Effector memory CD4-positive, alpha-beta T cell (primary cell): ENCODE results near the gene ROR2.
"Not testable (repeated sequence)": the region's sequence is repeated elsewhere in the genome, so short reads cannot be mapped to it uniquely, and the experiment has no call there.

Source experiments
- DNase-seq, 3 donors: peaks; one replicate each; pipeline ENCODE4 v3.0.0-alpha.2; 2020
- H3K27ac ChIP-seq: 2 replicates; pipeline ENCODE4 v1.7.0; 2013; ENCODE audit warnings: mild to moderate bottlenecking, low read length, moderate library complexity; ENCODE audit not compliant: insufficient read depth, poor library complexity, severe bottlenecking
- H3K27me3 ChIP-seq: replicated peaks from 2 replicates; pipeline ENCODE4 v1.7.0; 2013; ENCODE audit warnings: mild to moderate bottlenecking, low read length; ENCODE audit not compliant: insufficient read depth, control insufficient read depth, poor library complexity, severe bottlenecking
- H3K36me3 ChIP-seq: 2 replicates; pipeline ENCODE4 v1.7.0; 2013; ENCODE audit warnings: mild to moderate bottlenecking, low read length, moderate library complexity; ENCODE audit not compliant: control insufficient read depth, insufficient read depth
- H3K4me1 ChIP-seq: 2 replicates; pipeline ENCODE4 v1.7.0; 2013; ENCODE audit warnings: low read length, mild to moderate bottlenecking; ENCODE audit not compliant: control insufficient read depth, insufficient read depth, poor library complexity, severe bottlenecking
- H3K4me3 ChIP-seq: 2 replicates; pipeline ENCODE4 v1.7.0; 2013; ENCODE audit warnings: low read length, low read depth, mild to moderate bottlenecking; ENCODE audit not compliant: insufficient read depth, poor library complexity, severe bottlenecking
- H3K9me3 ChIP-seq: 2 replicates; pipeline ENCODE4 v1.7.0; 2013; ENCODE audit warnings: mild to moderate bottlenecking, low read length, moderate library complexity; ENCODE audit not compliant: control insufficient read depth

The ROR2 gene

DNA sequence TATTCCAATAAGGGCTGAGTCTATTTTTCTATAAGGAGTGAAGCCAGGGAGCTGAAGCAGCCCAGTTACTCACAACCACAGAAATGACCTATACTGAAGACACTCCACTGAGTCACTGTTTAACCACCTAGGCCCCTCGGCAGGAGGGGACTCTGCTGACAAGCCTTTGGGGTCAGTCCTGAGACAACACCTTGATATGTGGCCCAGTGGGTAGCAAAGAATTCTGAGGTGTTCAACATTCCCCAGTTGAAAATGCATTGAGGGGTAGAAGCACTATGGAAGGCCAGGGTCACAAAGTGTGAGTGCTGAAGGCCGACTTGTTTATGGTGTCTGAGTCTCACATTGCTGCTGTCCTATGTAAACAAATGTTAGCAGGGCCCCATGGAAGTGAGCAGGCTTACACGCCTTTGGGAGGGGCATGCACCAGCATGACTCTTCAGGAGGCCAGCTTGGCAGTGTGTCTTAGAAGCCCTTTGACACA, 413.8 kb downstream of the ROR2 start:
- no peaks in the 10 kb centered on the region for H3K4me1 ChIP-seq
- no peaks in the 10 kb centered on the region for H3K27me3 ChIP-seq
- H3K4me3 ChIP-seq: no peak overlapping the region
- no peak for DNase-seq
- no peak overlapping the region for H3K27ac ChIP-seq
- H3K9me3 ChIP-seq: no peaks in the 10 kb centered on the region
- H3K36me3 ChIP-seq: no peaks in the 10 kb centered on the region

DNA sequence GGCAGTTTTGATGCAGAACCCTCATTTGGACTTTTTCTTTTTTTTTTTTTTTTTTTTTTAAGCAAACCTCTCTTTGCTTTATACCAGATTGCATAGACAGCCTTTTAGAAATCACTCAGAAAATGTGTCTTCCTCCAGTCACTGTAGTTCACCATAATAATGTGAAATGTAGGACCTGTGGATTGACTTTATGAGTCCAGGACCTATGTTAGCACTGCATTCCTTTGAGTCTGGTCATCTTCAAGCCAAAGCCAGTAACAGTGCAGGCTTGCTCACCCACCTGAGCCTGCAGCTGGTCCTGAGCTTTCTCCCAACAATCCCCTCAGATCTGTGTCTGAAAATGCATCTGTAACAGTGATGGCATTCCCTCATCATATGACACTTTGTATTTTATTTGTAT, 415.7 kb downstream of the ROR2 start:
- Histone ChIP-seq H3K4me1 (no peaks in the 10 kb centered on the region), H3K4me3 (no peak overlapping the region), H3K27me3 (no peaks in the 10 kb centered on the region), H3K27ac (no peak overlapping the region), H3K36me3 (no peaks in the 10 kb centered on the region), H3K9me3 (no peaks in the 10 kb centered on the region)
- DNase-seq: no peak

DNA sequence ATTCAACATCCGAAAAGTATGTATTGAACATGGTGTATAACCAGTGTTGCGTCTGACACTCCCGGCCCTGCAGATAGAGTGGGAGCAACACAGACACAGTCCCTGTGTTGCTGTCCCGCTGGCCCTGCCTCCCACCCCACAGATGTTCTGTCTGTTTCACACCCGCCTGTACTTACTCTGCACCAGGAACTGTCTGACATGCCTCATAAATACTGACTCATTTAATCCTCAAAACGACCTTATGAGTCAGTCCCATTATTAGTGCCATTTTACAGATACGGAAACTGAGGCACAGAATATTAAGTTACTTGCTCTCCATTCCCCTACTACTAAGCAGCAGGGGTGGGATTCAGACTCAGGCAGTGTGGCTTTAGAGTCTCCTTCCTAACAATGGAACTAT, 416.6 kb downstream of the ROR2 start:
- Histone ChIP-seq H3K4me1 (no peaks in the 10 kb centered on the region), H3K9me3 (no peaks in the 10 kb centered on the region), H3K27me3 (no peaks in the 10 kb centered on the region), H3K27ac (no peak overlapping the region), H3K4me3 (no peak overlapping the region), H3K36me3 (no peaks in the 10 kb centered on the region)
- DNase-seq: no peak

DNA sequence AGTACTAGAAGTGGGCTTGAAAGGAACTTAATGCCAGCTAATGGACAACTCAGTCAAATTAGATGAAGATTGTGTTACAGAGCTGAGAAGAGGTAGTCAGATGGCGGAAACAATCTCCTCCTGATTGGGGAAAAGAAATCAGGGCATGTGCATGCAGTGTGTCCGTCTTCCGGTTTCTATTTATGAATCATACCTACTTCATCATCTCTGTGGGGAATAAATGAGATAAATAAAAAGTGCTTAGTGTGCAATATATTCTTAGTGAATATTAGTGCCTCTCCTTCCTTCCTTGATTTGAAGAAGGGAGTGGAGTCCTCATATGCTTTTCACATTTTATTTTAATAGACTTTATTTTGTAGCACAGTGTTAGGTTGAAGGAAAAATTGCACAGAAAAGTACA, 417.7 kb downstream of the ROR2 start:
- no peak for DNase-seq
- no peaks in the 10 kb centered on the region for H3K27me3 ChIP-seq
- H3K4me1 ChIP-seq: no peaks in the 10 kb centered on the region
- no peaks in the 10 kb centered on the region for H3K36me3 ChIP-seq
- H3K9me3 ChIP-seq: no peaks in the 10 kb centered on the region
- H3K27ac ChIP-seq: no peak overlapping the region
- H3K4me3 ChIP-seq: no peak overlapping the region

DNA sequence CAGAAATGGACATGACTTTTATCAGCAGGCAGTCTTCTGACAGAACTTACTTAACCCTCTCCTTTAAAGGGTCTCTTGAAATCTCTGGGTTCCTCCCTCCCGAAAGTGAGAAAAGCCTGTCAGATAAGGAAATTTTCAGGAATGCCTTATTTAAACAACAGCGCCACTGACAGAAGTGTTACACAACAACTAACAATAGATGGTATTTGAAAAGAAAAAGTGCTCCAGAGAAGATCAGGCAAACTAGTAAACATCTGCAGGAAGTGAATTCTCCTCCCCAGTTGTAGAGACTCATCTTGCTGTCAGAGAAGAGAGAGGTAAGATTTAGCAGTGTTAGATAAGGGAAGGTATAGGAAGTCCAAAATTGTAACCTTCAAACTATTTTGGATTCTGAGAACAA, 419.2 kb downstream of the ROR2 start:
- H3K36me3 ChIP-seq: no peaks in the 10 kb centered on the region
- H3K9me3 ChIP-seq: no peaks in the 10 kb centered on the region
- H3K4me3 ChIP-seq: no peak overlapping the region
- H3K27ac ChIP-seq: no peak overlapping the region
- H3K4me1 ChIP-seq: no peaks in the 10 kb centered on the region
- DNase-seq: no peak
- no peaks in the 10 kb centered on the region for H3K27me3 ChIP-seq

DNA sequence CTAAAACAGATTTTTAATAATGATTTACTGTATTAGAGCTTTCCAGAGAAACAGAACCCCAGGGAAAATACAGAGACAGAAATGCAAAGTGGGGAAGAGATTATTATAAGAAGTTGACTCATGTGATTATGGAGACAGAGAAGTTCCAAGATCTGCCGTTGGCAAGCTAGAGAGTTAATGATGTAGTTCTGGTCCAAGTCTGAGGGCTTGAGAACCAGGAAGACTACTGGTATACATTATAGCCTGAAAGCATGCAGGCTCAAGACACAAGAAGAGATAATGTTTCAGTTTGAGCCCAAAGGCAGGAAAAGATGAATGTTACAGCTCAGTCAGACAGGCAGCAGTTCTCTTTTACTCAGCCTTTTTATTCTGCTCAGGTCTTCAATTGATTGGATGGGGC, 427.5 kb downstream of the ROR2 start:
- H3K4me3 ChIP-seq: no peak overlapping the region
- no peaks in the 10 kb centered on the region for H3K36me3 ChIP-seq
- no peak for DNase-seq
- no peak overlapping the region for H3K27ac ChIP-seq
- no peaks in the 10 kb centered on the region for H3K9me3 ChIP-seq
- no peaks in the 10 kb centered on the region for H3K4me1 ChIP-seq
- H3K27me3 ChIP-seq: no peaks in the 10 kb centered on the region

DNA sequence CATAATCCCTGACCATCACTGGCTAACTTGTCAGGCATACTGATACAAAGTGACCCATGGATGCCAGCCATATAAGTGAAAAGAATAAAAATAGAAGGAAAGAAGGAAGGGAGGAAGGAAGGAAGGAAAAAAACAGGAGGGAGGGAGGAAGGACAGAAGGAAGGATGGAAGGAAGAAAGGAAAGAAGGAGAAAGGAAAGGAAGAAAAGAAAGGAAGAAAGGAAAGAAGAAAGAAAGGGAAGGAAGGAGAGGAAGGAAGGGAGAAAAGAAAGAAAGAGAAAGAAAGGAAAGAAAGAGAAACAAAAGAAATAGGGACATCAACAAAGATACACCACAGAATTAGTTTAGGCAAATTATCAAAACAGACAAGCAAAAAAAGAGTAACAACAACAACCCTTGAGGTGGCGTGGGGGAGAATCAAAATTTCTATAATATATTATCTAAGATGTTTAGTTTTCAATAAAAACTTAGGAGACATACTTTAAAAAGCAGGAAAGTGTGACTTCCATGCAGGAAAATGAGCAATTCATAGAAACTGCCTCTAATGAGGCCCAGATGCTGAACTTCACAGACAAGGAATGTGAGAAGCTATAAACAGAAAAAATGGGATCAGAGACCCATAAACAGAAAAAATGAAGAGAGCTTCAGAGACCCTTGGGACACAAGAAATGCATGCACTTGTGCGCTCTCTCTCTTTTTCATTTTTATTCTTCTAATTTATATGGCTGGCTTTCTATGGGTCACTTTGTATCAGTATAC, 430.3 kb downstream of the ROR2 start:
- H3K4me3 ChIP-seq: no peak overlapping the region
- DNase-seq: no peak
- H3K27me3 ChIP-seq: no peaks in the 10 kb centered on the region
- H3K36me3 ChIP-seq: no peaks in the 10 kb centered on the region
- H3K27ac ChIP-seq: no peak overlapping the region
- H3K9me3 ChIP-seq: no peaks in the 10 kb centered on the region
- no peaks in the 10 kb centered on the region for H3K4me1 ChIP-seq

DNA sequence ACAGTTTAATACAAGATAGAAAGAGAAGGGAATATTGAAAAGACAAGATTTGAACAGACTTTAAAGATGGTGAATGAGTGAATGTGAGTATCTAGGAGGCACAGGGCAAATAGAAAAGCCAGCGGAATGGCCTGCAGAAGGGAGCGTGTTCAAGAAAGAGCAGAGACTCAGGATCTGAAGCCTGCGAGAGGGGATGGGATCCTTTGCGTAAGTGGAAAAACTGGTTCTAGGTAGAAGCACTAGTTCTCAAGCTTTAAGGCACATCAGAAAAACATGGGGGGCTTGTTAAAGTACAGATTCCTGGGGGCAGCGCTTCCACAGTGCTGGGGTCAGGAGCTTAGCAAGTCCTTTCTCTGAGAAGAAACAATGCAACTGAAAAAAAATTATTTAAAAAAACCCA, 431.6 kb downstream of the ROR2 start:
- Histone ChIP-seq H3K27me3 (no peaks in the 10 kb centered on the region), H3K4me1 (no peaks in the 10 kb centered on the region), H3K9me3 (no peaks in the 10 kb centered on the region), H3K4me3 (no peak overlapping the region), H3K36me3 (no peaks in the 10 kb centered on the region), H3K27ac (no peak overlapping the region)
- no peak for DNase-seq

DNA sequence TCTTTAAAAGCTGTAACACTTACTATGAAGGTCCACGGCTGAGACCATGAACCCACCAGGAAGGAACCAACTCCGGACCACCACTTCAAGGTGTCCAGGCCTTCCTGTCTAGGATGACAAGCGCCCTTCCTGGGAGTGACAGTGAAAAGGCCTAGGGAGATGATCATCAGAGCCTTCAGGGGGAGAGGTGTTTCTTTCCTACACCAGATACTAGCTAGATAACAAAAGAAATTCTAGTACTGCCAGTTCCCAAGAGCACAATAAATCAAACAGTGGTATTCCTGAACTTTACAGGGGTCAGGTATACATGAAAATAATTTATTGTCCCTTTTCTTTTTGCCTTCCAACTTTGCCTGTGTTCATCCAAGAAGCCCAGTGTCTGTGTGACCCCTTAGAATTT, 432.2 kb downstream of the ROR2 start:
- no peak for DNase-seq
- H3K27me3 ChIP-seq: no peaks in the 10 kb centered on the region
- no peak overlapping the region for H3K4me3 ChIP-seq
- H3K36me3 ChIP-seq: no peaks in the 10 kb centered on the region
- H3K9me3 ChIP-seq: no peaks in the 10 kb centered on the region
- H3K27ac ChIP-seq: no peak overlapping the region
- H3K4me1 ChIP-seq: no peaks in the 10 kb centered on the region

DNA sequence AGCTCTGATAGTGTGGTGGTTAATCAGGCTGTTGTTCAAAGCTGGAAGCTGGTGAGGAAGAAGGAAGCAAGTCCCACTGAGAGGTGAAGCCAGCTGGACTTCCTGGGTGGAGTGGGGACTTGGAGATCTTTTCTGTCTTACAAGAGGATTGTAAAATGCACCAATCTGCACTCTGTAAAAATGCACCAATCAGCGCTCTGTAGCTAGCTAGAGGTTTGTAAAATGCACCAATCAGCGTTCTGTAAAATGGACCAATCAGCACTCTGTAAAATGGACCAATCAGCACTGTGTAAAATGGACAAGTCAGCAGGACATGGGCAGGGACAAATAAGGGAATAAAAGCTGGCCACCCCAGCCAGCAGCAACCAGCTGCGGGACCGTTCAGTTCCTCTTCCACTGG, 432.7 kb downstream of the ROR2 start:
- not testable (repeated sequence) for H3K36me3 ChIP-seq, H3K9me3 ChIP-seq, H3K27me3 ChIP-seq, H3K4me3 ChIP-seq, H3K27ac ChIP-seq, DNase-seq, H3K4me1 ChIP-seq
